ENCODE measurements around the gene SERPINH1.

SERPINH1 gene

GRCh38 chr11:75555079-75555811 lies 6.8 kb upstream of the SERPINH1 start:
- DNase-seq (ENCODE audit: low read depth), result no peak

DNA sequence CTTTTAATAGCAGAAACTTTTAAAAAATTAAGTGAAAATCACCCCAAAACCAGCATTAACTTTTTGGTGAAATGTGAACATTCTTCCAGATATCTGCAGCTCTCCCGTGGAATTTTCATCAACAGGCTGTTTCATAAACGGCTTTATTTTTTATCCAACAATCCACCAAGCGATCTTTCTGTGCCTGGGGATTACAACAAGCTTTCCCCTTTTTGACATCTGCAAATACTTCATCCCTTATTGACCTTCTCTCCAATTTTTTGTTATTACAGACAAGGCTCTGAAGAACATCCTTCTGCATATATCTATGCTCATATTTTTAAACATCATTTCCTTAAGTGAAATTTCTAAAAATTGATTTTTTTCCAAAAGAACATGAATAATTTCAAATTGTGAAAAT lies 5.8 kb upstream of the SERPINH1 start:
- no peak for DNase-seq (ENCODE audit: low read depth)

GRCh38 chr11:75557666-75558494 lies 4.2 kb upstream of the SERPINH1 start:
- no peak for DNase-seq (ENCODE audit: low read depth)

GRCh38 chr11:75558939-75559843 lies 2.9 kb upstream of the SERPINH1 start:
- no peak for DNase-seq (ENCODE audit: low read depth)

GRCh38 chr11:75560644-75561043 lies 1.4 kb upstream of the SERPINH1 start:
- no peak for DNase-seq (ENCODE audit: low read depth)

GRCh38 chr11:75561426-75562047 lies 516 bp upstream of the SERPINH1 start:
- no peak for DNase-seq (ENCODE audit: low read depth)

DNA sequence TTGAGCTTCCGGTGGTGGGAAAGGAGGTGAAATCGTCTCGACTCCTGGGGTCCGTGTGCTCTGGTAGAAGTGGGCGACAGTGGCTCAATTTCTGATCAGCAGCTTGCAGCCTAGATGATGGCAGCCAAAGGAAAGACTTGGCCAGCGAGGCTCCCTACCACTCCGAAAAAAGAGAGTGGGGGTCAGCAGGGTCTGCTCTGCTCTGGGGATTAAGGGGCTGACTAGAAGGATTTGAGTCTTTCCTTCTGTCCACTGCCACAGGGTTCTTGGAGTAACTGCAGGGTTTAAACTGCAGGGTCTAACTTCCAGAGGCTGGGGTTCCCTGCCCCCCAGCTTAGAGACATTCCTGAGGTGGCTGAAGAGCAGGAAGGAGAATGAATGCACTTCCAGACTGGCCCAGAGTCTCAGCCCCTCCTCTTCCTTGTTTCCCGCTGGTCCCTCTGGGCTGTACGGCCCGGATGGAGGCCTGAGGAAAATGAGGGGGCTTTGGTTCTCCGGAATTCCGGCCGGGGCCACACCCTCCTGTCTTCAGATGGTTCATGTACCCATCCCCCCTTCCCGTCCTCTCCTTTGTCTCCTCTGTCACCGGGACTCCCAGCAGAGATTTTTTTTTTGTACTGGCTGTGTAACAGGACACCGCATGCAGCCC lies 907 bp downstream of the SERPINH1 start:
- no peak for DNase-seq (ENCODE audit: low read depth)

DNA sequence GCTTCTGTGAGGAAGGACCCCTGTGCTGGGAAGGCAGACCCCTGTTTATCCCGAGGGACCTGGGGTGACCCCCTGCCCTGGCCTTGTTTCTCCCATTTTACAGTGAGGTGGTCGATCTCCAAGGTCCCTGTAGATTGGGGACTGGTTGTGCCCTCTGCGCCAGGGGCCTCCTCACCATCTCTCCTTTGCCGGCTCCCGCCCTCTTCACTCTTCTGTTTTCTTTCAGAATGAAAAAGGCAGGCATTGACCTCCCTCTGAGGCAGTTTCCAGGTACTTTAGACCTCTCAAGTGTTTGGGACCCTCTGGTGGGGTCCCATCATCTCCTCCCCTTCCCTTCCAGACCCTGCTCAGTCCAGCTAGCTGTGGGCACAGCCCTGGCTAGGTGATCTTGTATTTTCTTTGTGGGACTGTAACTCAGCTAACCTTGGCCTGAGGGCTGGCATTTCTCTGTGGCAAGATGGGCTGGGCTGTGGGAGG lies 1.5 kb downstream of the SERPINH1 start:
- no peak for DNase-seq (ENCODE audit: low read depth)

DNA sequence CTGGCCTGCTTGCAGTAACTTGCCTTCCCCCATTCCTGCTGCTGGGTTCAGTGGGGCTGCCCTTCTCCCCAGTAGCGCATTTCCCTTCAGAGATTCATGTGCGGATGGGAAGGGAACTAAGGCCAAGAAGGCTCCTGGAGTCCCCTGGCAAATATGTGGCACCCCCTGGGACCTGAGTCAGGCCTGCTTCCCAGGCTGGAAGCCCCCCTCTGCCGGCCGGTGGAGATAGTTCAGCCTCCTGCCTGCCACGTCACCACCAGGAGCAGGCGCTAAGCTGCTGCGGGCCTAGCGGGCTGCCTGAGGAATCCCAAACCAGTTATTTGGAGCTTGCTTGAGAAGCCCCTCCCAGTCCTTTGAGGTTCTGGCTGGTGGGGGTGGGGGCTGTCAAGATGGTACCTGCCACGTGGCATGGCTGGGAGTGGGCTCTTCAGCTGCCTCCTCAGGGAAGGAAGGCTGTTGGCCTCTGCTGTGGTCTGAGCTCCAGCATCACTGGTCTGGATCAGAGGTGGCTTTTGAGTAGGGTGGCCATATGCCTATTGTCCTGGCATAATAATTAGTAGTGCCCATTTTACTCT lies 2.0 kb downstream of the SERPINH1 start:
- DNase-seq (ENCODE audit: low read depth), result no peak

- DNase-seq (ENCODE audit: low read depth), result no peak
Observed at GRCh38 chr11:75565221-75565814, 3.3 kb downstream of the SERPINH1 start.

GRCh38 chr11:75565916-75566762 lies 4.1 kb downstream of the SERPINH1 start:
- DNase-seq (ENCODE audit: low read depth), result no peak

GRCh38 chr11:75566763-75567279 lies 4.8 kb downstream of the SERPINH1 start:
- DNase-seq (ENCODE audit: low read depth), result no peak

GRCh38 chr11:75567971-75568370 lies 5.9 kb downstream of the SERPINH1 start:
- no peak for DNase-seq (ENCODE audit: low read depth)

DNA sequence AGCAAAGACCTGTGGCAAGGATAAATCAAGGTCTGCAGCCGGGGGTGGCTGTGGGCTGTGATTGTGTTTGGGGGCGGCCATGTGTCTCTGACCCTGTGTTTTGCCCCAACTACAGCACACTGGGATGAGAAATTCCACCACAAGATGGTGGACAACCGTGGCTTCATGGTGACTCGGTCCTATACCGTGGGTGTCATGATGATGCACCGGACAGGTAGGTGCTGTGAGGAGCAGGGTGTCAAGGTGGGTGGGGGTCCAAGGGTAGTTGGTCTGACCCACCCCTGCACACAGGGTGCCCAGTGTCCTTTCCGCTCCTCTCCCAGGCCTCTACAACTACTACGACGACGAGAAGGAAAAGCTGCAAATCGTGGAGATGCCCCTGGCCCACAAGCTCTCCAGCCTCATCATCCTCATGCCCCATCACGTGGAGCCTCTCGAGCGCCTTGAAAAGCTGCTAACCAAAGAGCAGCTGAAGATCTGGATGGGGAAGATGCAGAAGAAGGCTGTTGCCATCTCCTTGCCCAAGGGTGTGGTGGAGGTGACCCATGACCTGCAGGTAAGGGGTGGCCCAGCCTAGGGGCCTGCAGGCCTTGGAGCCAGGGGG lies 6.7 kb downstream of the SERPINH1 start:
- DNase-seq (ENCODE audit: low read depth), result no peak

DNA sequence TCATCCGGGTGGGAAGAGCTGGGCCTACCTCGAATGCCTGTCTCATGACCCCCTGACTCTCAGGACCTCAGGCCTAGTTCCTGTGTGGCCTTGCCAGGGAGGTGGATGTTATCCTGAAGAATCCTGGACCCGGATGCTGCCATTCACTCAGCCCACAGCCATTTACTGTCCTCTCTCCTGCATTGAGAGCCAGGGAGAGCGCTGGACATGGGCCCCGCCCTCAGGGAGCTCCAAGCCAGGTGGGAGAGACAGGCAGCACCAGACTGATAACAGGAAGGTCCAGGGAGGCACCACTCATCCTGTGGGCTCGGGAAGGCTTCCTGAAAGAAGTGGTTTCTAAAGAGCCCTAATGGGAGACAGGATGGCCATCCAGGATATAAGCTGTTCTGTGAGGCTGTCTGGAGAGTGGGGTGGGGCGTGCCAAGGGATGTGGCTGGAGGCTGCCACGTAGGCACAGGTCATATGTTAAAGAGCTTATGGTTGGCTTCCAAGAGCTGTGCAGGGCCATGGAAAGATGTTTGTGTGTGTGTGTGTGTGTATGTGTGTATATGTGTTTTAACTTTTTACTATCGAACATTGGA lies 8.6 kb downstream of the SERPINH1 start:
- no peak for DNase-seq (ENCODE audit: low read depth)

DNA sequence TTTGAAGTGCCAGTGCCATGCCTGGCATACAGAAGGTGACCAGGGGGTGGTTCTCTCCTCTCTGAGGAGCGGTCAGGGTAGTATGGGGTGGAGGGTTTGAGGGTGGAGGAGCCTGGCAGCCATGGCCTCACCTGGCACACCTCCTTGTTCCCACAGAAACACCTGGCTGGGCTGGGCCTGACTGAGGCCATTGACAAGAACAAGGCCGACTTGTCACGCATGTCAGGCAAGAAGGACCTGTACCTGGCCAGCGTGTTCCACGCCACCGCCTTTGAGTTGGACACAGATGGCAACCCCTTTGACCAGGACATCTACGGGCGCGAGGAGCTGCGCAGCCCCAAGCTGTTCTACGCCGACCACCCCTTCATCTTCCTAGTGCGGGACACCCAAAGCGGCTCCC lies 9.6 kb downstream of the SERPINH1 start:
- no peak for DNase-seq (ENCODE audit: low read depth)

GRCh38 chr11:75572744-75573143 lies 10.7 kb downstream of the SERPINH1 start:
- DNase-seq (ENCODE audit: low read depth), result no peak
